ENCODE data around the gene PI3.

DNA sequence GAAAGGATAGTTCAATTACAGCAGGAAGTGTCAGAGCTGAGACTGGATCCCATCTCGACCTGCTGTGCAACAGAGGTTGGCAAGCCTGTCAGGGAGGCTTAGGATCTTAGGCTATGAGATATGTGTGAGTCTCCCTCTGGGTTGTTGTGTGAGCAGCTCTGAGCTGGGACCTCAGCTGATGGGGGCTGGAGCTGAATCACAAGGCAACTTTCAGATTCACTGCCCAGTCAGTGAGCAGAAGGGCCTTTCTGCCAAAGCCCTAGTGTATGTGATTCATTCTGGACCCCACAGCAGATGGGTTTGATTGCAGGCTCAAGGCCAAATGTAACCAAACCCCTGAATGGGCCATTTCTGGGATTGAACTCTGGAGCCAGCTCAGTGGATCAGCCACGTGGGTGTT is 4.5 kb downstream of the PI3 start:
- TF ChIP-seq, protein P1, sequence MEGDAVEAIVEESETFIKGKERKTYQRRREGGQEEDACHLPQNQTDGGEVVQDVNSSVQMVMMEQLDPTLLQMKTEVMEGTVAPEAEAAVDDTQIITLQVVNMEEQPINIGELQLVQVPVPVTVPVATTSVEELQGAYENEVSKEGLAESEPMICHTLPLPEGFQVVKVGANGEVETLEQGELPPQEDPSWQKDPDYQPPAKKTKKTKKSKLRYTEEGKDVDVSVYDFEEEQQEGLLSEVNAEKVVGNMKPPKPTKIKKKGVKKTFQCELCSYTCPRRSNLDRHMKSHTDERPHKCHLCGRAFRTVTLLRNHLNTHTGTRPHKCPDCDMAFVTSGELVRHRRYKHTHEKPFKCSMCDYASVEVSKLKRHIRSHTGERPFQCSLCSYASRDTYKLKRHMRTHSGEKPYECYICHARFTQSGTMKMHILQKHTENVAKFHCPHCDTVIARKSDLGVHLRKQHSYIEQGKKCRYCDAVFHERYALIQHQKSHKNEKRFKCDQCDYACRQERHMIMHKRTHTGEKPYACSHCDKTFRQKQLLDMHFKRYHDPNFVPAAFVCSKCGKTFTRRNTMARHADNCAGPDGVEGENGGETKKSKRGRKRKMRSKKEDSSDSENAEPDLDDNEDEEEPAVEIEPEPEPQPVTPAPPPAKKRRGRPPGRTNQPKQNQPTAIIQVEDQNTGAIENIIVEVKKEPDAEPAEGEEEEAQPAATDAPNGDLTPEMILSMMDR (IDR thresholded peaks at IDR 0.05), result no peak
- TF ChIP-seq EP300 (IDR thresholded peaks at IDR 0.05), result no peak
